GM23248 (cell line): ENCODE results near the gene PITPNB.
A peak's percentile ranks its signal among the peaks of the same experiment; 100 is the strongest.

Source experiments
- EZH2 ChIP-seq: fragments of 200-600 bp; sonication (generic); IDR thresholded peaks from 2 replicates; pipeline ENCODE4 v1.6.1; 2018; ENCODE audit warnings: antibody characterized with exemption, mild to moderate bottlenecking; ENCODE audit not compliant: insufficient read depth, poor library complexity, severe bottlenecking
- EZH2phosphoT487 ChIP-seq: fragments of 200-600 bp; sonication (generic); IDR thresholded peaks from 2 replicates; pipeline ENCODE4 v1.6.1; 2018; ENCODE audit warnings: antibody characterized with exemption, moderate library complexity, mild to moderate bottlenecking, low read depth; ENCODE audit not compliant: insufficient read depth

GRCh38 chr22:27885977-27886842, 32.8 kb downstream of the PITPNB start:
- TF ChIP-seq EZH2, result no peak
- 0 out of 2 replicates have a peak, but pooled peaks have one; percentile 68 for TF ChIP-seq EZH2phosphoT487
